ENCODE measurements around the gene SEPHS1. TPM values are rescaled to one million over a fixed set of nuclear protein-coding genes. Genes with fewer than 3 reads are reported as not detected.

SEPHS1 gene
- total RNA-seq, 1 donor from 2014 or later = 67.5 TPM

DNA sequence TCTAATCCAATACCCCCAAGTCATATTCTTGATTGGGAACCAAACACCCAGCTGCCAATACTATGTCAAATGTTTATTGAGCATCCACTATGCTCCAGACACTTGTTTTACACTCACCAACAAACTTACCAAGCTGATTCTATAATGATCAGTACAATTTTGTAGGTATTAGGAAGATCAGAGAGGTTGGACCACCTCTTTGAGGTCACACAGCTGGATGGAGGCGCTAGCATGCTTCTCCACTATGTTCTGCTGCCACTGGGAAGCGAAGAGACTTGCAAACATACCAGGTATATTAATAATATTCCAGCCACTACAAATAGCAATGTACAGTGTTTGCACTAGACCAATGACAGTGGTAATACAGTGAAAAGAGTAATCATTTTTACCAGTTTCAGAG is 25.6 kb upstream of the SEPHS1 start:
- no peaks in the 10 kb centered on the region for H3K9me3 Mint-ChIP-seq (ENCODE audit: unreplicated experiment)
- H3K36me3 Mint-ChIP-seq (ENCODE audit: unreplicated experiment) = no peaks in the 10 kb centered on the region
- H3K27me3 Mint-ChIP-seq (ENCODE audit: unreplicated experiment) = peaks cover 14% of the 10 kb centered on the region
- no peaks in the 10 kb centered on the region for H3K4me1 Mint-ChIP-seq (ENCODE audit: unreplicated experiment)
- H3K27ac Mint-ChIP-seq (ENCODE audit: unreplicated experiment) = no peak overlapping the region
- no peak overlapping the region for H3K4me3 Mint-ChIP-seq (ENCODE audit: unreplicated experiment)
- TF ChIP-seq CTCF (IDR thresholded peaks at IDR 0.05) = no peak
- DNase-seq (ENCODE audit: extremely low spot score, unreplicated experiment) = no peak

GRCh38 chr10:13372524-13372923 is 24.4 kb upstream of the SEPHS1 start:
- DNase-seq (ENCODE audit: extremely low spot score, unreplicated experiment) = no peak
- Mint-ChIP-seq H3K27ac (ENCODE audit: unreplicated experiment) (no peak overlapping the region), H3K36me3 (ENCODE audit: unreplicated experiment) (no peaks in the 10 kb centered on the region)

DNA sequence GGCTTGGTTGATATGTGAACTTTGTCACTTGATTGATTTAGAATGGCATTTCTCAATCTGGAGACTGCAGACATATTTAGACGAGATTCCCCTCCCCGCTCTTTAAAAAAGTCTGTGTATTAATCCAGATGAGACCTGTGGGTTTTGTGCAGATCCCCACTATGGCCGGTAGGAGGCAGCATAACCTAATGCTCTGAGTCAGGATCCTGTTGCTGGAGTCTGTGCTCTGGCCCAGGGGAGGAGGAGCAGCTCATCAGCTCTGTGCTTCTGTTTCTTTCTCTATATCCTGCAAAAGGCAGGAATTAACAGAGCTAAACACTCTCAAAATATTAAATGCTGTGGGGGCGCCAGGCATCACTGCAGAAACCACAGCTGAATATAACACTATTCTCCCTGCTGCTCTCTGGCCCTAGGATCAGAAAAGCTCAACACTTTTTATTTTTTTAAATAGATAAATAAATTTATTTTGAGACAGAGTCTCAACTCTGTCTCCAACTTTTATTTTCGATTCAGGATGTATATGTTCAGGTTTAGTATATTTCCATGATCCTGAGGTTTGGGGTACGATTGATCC is 23.9 kb upstream of the SEPHS1 start:
- no peaks in the 10 kb centered on the region for H3K36me3 Mint-ChIP-seq (ENCODE audit: unreplicated experiment)
- no peaks in the 10 kb centered on the region for H3K9me3 Mint-ChIP-seq (ENCODE audit: unreplicated experiment)
- peak; percentile 94 for TF ChIP-seq CTCF (IDR thresholded peaks at IDR 0.05)
- no peak overlapping the region for H3K27ac Mint-ChIP-seq (ENCODE audit: unreplicated experiment)
- no peak overlapping the region for H3K4me3 Mint-ChIP-seq (ENCODE audit: unreplicated experiment)
- no peaks in the 10 kb centered on the region for H3K4me1 Mint-ChIP-seq (ENCODE audit: unreplicated experiment)
- DNase-seq (ENCODE audit: extremely low spot score, unreplicated experiment) = peak; percentile 86
- peaks cover 14% of the 10 kb centered on the region for H3K27me3 Mint-ChIP-seq (ENCODE audit: unreplicated experiment)

More at GRCh38 chr10:13372524-13372923, 24.4 kb upstream of the SEPHS1 start:
- no peak overlapping the region for H3K4me3 Mint-ChIP-seq (ENCODE audit: unreplicated experiment)
- H3K27me3 Mint-ChIP-seq (ENCODE audit: unreplicated experiment) = peaks cover 14% of the 10 kb centered on the region
- no peak for TF ChIP-seq CTCF (IDR thresholded peaks at IDR 0.05)
- no peaks in the 10 kb centered on the region for H3K9me3 Mint-ChIP-seq (ENCODE audit: unreplicated experiment)
- no peaks in the 10 kb centered on the region for H3K4me1 Mint-ChIP-seq (ENCODE audit: unreplicated experiment)

GRCh38 chr10:13366891-13367290 is 18.8 kb upstream of the SEPHS1 start:
- H3K27me3 Mint-ChIP-seq (ENCODE audit: unreplicated experiment) = peaks cover 6% of the 10 kb centered on the region
- H3K9me3 Mint-ChIP-seq (ENCODE audit: unreplicated experiment) = no peaks in the 10 kb centered on the region
- no peaks in the 10 kb centered on the region for H3K4me1 Mint-ChIP-seq (ENCODE audit: unreplicated experiment)
- H3K27ac Mint-ChIP-seq (ENCODE audit: unreplicated experiment) = no peak overlapping the region
- no peak for TF ChIP-seq CTCF (IDR thresholded peaks at IDR 0.05)
- DNase-seq (ENCODE audit: extremely low spot score, unreplicated experiment) = no peak
- H3K36me3 Mint-ChIP-seq (ENCODE audit: unreplicated experiment) = no peaks in the 10 kb centered on the region
- H3K4me3 Mint-ChIP-seq (ENCODE audit: unreplicated experiment) = no peak overlapping the region

DNA sequence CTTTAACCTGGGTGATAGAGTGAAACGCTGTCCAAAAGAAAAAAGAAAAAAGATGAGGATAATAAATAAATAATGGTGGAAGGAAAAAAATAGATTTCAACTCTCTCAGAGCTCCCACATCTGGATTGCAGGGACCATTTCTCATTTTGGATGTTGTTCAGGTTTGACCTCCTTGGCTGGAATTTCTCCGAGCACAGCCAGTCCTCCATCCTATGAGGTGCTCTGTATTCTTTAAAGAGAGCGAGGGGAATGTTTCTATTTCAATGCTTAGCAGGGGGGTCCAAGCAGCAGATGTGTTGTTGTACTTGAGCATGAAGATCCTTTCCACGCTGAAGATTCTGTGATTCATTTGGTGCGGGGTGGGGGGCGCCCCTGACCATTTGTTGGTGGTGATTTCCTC is 17.7 kb upstream of the SEPHS1 start:
- no peak for DNase-seq (ENCODE audit: extremely low spot score, unreplicated experiment)
- H3K4me1 Mint-ChIP-seq (ENCODE audit: unreplicated experiment) = no peaks in the 10 kb centered on the region
- H3K9me3 Mint-ChIP-seq (ENCODE audit: unreplicated experiment) = no peaks in the 10 kb centered on the region
- no peak for TF ChIP-seq CTCF (IDR thresholded peaks at IDR 0.05)
- no peak overlapping the region for H3K27ac Mint-ChIP-seq (ENCODE audit: unreplicated experiment)
- no peak overlapping the region for H3K4me3 Mint-ChIP-seq (ENCODE audit: unreplicated experiment)
- no peaks in the 10 kb centered on the region for H3K36me3 Mint-ChIP-seq (ENCODE audit: unreplicated experiment)
- H3K27me3 Mint-ChIP-seq (ENCODE audit: unreplicated experiment) = peaks cover 8% of the 10 kb centered on the region
